Measurements from ENCODE around the gene UMODL1.

UMODL1 gene

GRCh38 chr21:42039911-42040351 is 31.2 kb upstream of the UMODL1 start:
- no peak overlapping the region for H3K27ac ChIP-seq (replicated peaks)
- no peak overlapping the region for H3K4me3 ChIP-seq (replicated peaks; ENCODE audit: insufficient read depth, low read length)
- DNase-seq (ENCODE audit: low read depth in 1 of 2, low spot score in 1 of 2): no peak
- no peak for TF ChIP-seq SPI1 (IDR thresholded peaks at IDR 0.05; ENCODE audit: borderline replicate concordance, low read depth)
- no peak for TF ChIP-seq REST (IDR thresholded peaks at IDR 0.05; ENCODE audit: insufficient replicate concordance, low read depth)
- no peak for TF ChIP-seq POLR2AphosphoS5 (IDR thresholded peaks at IDR 0.05; ENCODE audit: low read depth)
- no peak for TF ChIP-seq GABPA (IDR thresholded peaks at IDR 0.05; ENCODE audit: low read depth)
- TF ChIP-seq CTCF (IDR thresholded peaks at IDR 0.05; ENCODE audit: insufficient read depth, low read length): no peak
- no peaks in the 10 kb centered on the region for H3K27me3 ChIP-seq (ENCODE audit: insufficient read depth, poor library complexity, severe bottlenecking)

- Histone ChIP-seq H3K27ac (replicated peaks) (no peak overlapping the region), H3K27me3 (ENCODE audit: insufficient read depth, poor library complexity, severe bottlenecking) (no peaks in the 10 kb centered on the region), H3K4me3 (replicated peaks; ENCODE audit: insufficient read depth, low read length) (no peak overlapping the region)
- TF ChIP-seq GABPA (IDR thresholded peaks at IDR 0.05; ENCODE audit: low read depth): no peak
- no peak for TF ChIP-seq REST (IDR thresholded peaks at IDR 0.05; ENCODE audit: insufficient replicate concordance, low read depth)
- no peak for TF ChIP-seq SPI1 (IDR thresholded peaks at IDR 0.05; ENCODE audit: borderline replicate concordance, low read depth)
- TF ChIP-seq POLR2AphosphoS5 (IDR thresholded peaks at IDR 0.05; ENCODE audit: low read depth): no peak
- no peak for TF ChIP-seq CTCF (IDR thresholded peaks at IDR 0.05; ENCODE audit: insufficient read depth, low read length)
- DNase-seq (ENCODE audit: low read depth in 1 of 2, low spot score in 1 of 2): no peak
Observed at GRCh38 chr21:42040411-42041180, 30.5 kb upstream of the UMODL1 start.

- no peak overlapping the region for H3K4me3 ChIP-seq (replicated peaks; ENCODE audit: insufficient read depth, low read length)
- no peak overlapping the region for H3K27ac ChIP-seq (replicated peaks)
- no peaks in the 10 kb centered on the region for H3K27me3 ChIP-seq (ENCODE audit: insufficient read depth, poor library complexity, severe bottlenecking)
- no peak for DNase-seq (ENCODE audit: low read depth in 1 of 2, low spot score in 1 of 2)
- TF ChIP-seq REST (IDR thresholded peaks at IDR 0.05; ENCODE audit: insufficient replicate concordance, low read depth) (no peak), GABPA (IDR thresholded peaks at IDR 0.05; ENCODE audit: low read depth) (no peak), CTCF (IDR thresholded peaks at IDR 0.05; ENCODE audit: insufficient read depth, low read length) (no peak), POLR2AphosphoS5 (IDR thresholded peaks at IDR 0.05; ENCODE audit: low read depth) (no peak), SPI1 (IDR thresholded peaks at IDR 0.05; ENCODE audit: borderline replicate concordance, low read depth) (no peak)
Observed at GRCh38 chr21:42041246-42041645, 29.9 kb upstream of the UMODL1 start.
